ENCODE data around the gene NR3C2. TPM values are rescaled to one million over a fixed set of nuclear protein-coding genes. Genes with fewer than 3 reads are reported as not detected.

The NR3C2 gene
- total RNA-seq, 1 donor from 2014 or later, result 25.9 TPM

DNA sequence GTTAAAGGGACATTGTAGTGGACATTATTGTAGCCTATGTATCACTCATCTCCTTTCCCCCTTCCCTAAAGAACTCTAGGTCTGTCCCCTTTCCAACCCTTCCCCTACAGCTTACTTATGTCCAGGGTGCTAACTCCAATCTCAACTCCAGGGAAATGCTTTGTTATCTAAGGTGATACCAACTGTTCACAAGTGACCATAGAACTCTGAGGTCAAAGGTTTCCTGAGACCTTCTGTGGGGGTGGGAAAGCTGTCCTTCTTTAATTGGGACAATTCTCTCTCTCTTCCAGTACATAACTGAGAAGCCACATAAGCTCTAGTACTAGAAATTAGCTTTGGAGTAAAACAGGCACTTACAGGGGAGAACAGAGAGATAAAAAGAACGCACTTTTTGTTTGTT, 212.4 kb downstream of the NR3C2 start:
- Histone ChIP-seq H3K36me3 (no peaks in the 10 kb centered on the region), H3K4me1 (no peaks in the 10 kb centered on the region), H3K27ac (no peak overlapping the region), H3K4me3 (no peak overlapping the region), H3K9me3 (no peaks in the 10 kb centered on the region), H3K27me3 (no peaks in the 10 kb centered on the region)
- no peak for DNase-seq
- intact Hi-C loops (cut with DNase I), result no loop called here
- TF ChIP-seq, protein P1, sequence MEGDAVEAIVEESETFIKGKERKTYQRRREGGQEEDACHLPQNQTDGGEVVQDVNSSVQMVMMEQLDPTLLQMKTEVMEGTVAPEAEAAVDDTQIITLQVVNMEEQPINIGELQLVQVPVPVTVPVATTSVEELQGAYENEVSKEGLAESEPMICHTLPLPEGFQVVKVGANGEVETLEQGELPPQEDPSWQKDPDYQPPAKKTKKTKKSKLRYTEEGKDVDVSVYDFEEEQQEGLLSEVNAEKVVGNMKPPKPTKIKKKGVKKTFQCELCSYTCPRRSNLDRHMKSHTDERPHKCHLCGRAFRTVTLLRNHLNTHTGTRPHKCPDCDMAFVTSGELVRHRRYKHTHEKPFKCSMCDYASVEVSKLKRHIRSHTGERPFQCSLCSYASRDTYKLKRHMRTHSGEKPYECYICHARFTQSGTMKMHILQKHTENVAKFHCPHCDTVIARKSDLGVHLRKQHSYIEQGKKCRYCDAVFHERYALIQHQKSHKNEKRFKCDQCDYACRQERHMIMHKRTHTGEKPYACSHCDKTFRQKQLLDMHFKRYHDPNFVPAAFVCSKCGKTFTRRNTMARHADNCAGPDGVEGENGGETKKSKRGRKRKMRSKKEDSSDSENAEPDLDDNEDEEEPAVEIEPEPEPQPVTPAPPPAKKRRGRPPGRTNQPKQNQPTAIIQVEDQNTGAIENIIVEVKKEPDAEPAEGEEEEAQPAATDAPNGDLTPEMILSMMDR (IDR thresholded peaks at IDR 0.05), result no peak
- ATAC-seq, result no peak

DNA sequence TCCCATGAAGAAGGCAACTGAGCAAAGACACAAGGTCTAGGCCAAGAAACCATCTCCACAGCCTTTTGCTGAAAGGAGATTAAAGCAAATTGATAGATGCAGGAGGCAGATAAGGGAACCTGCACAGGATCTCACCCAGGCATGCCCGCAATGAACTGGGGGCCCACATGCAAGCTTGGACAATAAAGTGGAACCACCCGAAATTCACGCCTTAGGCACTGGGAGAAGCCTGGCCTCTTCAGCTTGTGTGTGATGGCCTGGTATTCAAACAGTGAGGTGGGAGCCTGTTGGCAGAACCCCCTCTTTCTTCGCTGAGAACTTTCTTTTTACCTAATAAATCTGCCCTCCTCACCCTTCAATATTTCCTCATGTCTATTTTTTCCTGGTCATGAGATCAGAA, 213.2 kb downstream of the NR3C2 start:
- DNase-seq (no peak), ATAC-seq (no peak)
- H3K4me3 ChIP-seq, result no peak overlapping the region
- H3K27ac ChIP-seq, result no peak overlapping the region
- intact Hi-C loops (cut with DNase I), result no loop called here
- no peaks in the 10 kb centered on the region for H3K4me1 ChIP-seq
- H3K9me3 ChIP-seq, result no peaks in the 10 kb centered on the region
- H3K36me3 ChIP-seq, result no peaks in the 10 kb centered on the region
- H3K27me3 ChIP-seq, result no peaks in the 10 kb centered on the region
- TF ChIP-seq, protein P1 (IDR thresholded peaks at IDR 0.05), result no peak

DNA sequence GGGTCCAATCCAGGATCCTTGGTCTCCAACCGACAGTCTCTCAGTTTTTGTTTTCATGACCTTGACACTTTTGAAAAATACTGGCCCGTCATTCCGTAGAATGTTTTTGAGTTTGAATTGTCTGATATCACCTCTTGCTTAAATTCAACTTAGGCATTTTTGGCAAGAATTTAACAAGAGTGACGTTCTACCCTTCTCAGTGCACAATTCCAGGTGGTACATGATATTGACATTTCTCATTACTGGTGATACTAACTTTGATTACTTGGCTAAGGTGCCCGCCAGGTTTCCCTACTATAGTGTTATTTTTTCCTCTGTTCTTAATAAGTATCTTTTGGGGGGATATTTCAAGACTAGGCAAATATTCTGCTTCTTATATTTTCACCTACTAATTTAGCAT, 215.1 kb downstream of the NR3C2 start:
- ATAC-seq (no peak), DNase-seq (no peak)
- TF ChIP-seq, protein P1 (IDR thresholded peaks at IDR 0.05), result no peak
- no peak overlapping the region for H3K27ac ChIP-seq
- no peaks in the 10 kb centered on the region for H3K4me1 ChIP-seq
- no peaks in the 10 kb centered on the region for H3K9me3 ChIP-seq
- H3K36me3 ChIP-seq, result no peaks in the 10 kb centered on the region
- H3K4me3 ChIP-seq, result no peak overlapping the region
- intact Hi-C loops (cut with DNase I), result no loop called here
- no peaks in the 10 kb centered on the region for H3K27me3 ChIP-seq

DNA sequence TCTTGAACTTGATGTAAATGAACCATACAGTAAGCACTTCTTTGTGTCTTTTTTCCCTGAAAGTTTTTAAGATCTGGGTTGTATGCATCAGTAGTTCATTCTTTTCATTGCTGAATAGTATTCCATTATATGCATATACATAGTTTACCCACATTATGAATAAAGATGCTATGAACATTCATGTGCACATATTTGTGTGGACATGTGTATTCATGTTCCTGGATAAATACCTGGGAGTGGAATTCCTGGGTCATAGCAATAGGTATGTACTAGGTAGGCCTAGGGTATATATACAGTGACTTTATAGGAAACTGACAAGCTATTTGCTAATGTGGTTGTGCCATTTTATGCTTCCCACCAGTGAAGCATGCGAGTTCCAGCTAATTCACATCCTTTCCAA, 215.9 kb downstream of the NR3C2 start:
- ATAC-seq (no peak), DNase-seq (no peak)
- Histone ChIP-seq H3K4me1 (no peaks in the 10 kb centered on the region), H3K27ac (no peak overlapping the region), H3K4me3 (no peak overlapping the region), H3K36me3 (no peaks in the 10 kb centered on the region), H3K27me3 (no peaks in the 10 kb centered on the region), H3K9me3 (no peaks in the 10 kb centered on the region)
- TF ChIP-seq, protein P1 (IDR thresholded peaks at IDR 0.05), result no peak
- intact Hi-C loops (cut with DNase I), result no loop called here

DNA sequence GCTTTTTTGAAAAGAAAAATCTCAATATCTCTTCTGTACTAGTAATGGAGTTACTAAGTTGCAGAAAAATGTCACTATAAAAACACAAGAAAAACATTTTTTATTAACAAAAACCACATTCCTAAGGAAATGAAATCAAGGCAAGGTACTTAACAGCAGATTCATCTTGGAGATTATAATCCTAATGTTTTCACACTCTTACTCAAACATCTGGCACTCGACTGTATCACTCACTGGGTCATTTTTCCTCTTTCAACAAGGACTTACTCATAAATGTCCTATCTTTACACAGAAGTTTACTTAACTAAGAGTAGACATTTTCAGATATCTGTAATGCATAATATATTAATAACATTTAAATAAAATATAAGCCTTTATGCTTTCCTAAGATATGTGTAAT, 216.6 kb downstream of the NR3C2 start:
- DNase-seq (no peak), ATAC-seq (no peak)
- intact Hi-C loops (cut with DNase I), result no loop called here
- H3K4me1 ChIP-seq, result no peaks in the 10 kb centered on the region
- no peak overlapping the region for H3K4me3 ChIP-seq
- H3K9me3 ChIP-seq, result no peaks in the 10 kb centered on the region
- H3K27ac ChIP-seq, result no peak overlapping the region
- H3K36me3 ChIP-seq, result no peaks in the 10 kb centered on the region
- no peaks in the 10 kb centered on the region for H3K27me3 ChIP-seq
- TF ChIP-seq, protein P1 (IDR thresholded peaks at IDR 0.05), result no peak

DNA sequence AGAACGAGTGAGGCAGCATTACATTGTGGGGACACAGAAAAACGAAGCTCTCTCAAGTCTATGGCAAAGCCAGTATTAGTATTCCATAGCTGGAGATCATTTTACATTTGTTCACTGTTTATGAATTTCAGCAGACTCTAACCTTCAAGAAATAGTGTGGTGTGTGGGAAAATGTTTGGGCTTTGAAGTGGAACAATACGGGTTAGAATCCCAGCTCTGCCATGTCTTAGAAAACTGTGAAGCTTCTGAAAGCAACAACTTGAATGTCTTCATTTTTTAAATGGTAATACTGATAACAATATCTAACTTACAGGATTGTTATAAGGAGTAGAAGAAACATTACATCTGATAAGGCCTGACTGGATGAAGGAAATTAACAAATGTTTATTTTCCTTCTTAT, 217.7 kb downstream of the NR3C2 start:
- DNase-seq, result no peak
- TF ChIP-seq, protein P1 (IDR thresholded peaks at IDR 0.05), result no peak
- intact Hi-C loops (cut with DNase I), result no loop called here
- no peak overlapping the region for H3K4me3 ChIP-seq
- no peaks in the 10 kb centered on the region for H3K36me3 ChIP-seq
- no peak for ATAC-seq
- H3K4me1 ChIP-seq, result no peaks in the 10 kb centered on the region
- H3K27me3 ChIP-seq, result no peaks in the 10 kb centered on the region
- H3K9me3 ChIP-seq, result no peaks in the 10 kb centered on the region
- no peak overlapping the region for H3K27ac ChIP-seq
